ENCODE data around the gene SHB.

Gene SHB

GRCh38 chr9:37876376-37876775 is 192.7 kb downstream of the SHB start:
- no peak for FAIRE-seq

DNA sequence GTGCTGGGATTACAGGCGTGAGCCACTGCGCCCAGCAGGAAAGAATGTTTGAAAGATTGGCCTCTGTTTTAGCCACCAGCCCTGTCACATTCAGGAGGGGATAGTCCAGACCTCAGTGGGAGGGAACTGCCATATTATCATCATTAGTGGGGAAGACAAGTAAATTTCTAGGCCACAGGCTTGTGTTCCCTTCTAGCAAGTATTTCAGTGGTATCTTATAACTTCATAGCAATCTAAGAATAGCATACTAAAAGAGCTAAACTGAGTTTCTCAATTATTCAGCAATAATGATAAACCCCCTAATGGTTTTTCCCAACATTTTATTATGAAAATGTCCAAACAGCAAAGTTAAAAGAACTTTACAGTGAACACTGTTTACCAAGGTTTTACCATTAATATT is 195.1 kb downstream of the SHB start:
- no peak for FAIRE-seq

GRCh38 chr9:37870799-37871176 is 198.2 kb downstream of the SHB start:
- FAIRE-seq: no peak

DNA sequence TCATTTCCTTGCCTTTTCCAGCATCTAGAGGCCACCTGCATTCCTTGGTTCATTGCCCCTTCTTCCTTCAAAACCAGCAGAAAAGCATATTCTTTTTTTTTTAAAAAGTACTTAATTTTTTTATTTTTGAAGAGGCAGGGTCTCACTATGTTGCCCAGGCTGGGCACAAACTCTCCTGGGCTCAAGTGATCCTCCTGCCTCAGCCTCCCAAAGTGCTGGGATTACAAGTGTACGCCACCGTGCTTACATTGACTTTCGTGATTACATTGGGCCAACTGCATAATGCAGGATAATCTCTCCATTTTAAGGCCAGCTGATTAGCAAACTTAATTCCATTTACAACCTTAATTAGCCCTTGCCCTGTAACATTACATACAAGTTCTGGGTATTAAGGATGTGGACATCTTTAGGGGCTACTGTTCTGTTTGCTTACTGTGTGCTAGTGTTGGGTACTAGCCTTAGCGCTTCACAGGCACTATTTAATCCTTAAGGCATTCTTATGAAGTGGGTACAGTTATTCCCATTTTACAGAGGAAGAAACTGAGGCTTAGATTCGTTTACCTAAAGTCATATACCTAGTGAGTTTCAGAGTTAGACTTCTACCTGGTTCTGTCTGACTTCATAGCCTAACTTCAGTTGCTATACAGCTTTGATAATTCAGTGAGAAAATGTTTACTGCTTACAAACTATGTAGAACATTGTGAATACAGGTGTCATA is 198.8 kb downstream of the SHB start:
- FAIRE-seq: no peak

Measured in A204.1 (cell line).